DND-41 (cell line): ENCODE measurements around the gene PRTN3.
A peak's percentile ranks its signal among the peaks of the same experiment; 100 is the strongest.
"Not testable (repeated sequence)": the region's sequence is repeated elsewhere in the genome, so short reads cannot be mapped to it uniquely, and the experiment has no call there.

Experiments used
- ATAC-seq: fragments of 200-7000 bp; cut with Tn5 transposase; 3 replicates; pipeline ENCODE4 v1.9.1; 2021; ENCODE audit warnings: low read depth; ENCODE audit not compliant: insufficient read depth
- DNase-seq: peaks from one replicate; pipeline ENCODE4 v3.0.0-alpha.2; 2020
- H2AFZ ChIP-seq: 2 replicates; pipeline ENCODE4 v1.6.0; 2012; ENCODE audit warnings: low read depth, low read length
- H3K27ac ChIP-seq: 2 replicates; pipeline ENCODE4 v1.5.1; 2012; ENCODE audit warnings: low read length, inconsistent platforms
- H3K27me3 ChIP-seq: fragments of 200-600 bp; sonication (generic); 2 replicates; pipeline ENCODE4 v1.6.0; 2012; ENCODE audit warnings: low read length, mild to moderate bottlenecking, inconsistent platforms; ENCODE audit not compliant: insufficient read depth, poor library complexity
- H3K36me3 ChIP-seq: 2 replicates; pipeline ENCODE4 v1.5.1; 2012; ENCODE audit warnings: low read length, inconsistent platforms; ENCODE audit not compliant: insufficient read depth
- H3K4me1 ChIP-seq: 2 replicates; pipeline ENCODE4 v1.5.1; 2012; ENCODE audit warnings: mild to moderate bottlenecking, low read length; ENCODE audit not compliant: insufficient read depth
- H3K4me2 ChIP-seq: 2 replicates; pipeline ENCODE4 v1.6.0; 2012; ENCODE audit warnings: mild to moderate bottlenecking, moderate library complexity, low read length, inconsistent platforms; ENCODE audit not compliant: insufficient read depth
- H3K4me3 ChIP-seq, 2 experiments: fragments of 200-600 bp in 1 of 2; shearing (Covaris generic) in 1 of 2; 2 replicates each; pipeline ENCODE4 v1.5.1; 2012 to 2016; ENCODE audit warnings: inconsistent platforms in 2 of 2, low read length in 2 of 2, mild to moderate bottlenecking in 2 of 2, low read depth in 1 of 2, moderate library complexity in 1 of 2
- H3K79me2 ChIP-seq: 2 replicates; pipeline ENCODE4 v1.6.0; 2012; ENCODE audit warnings: low read length, inconsistent platforms; ENCODE audit not compliant: insufficient read depth
- H3K9ac ChIP-seq: 2 replicates; pipeline ENCODE4 v1.6.0; 2012; ENCODE audit warnings: low read depth, mild to moderate bottlenecking, inconsistent platforms, low read length, moderate library complexity
- H3K9me3 ChIP-seq: 2 replicates; pipeline ENCODE4 v1.5.1; 2012; ENCODE audit warnings: low read length, moderate library complexity, mild to moderate bottlenecking, inconsistent platforms; ENCODE audit not compliant: insufficient read depth, severe bottlenecking
- H4K20me1 ChIP-seq: 2 replicates; pipeline ENCODE4 v1.6.0; 2012; ENCODE audit warnings: low read length; ENCODE audit not compliant: insufficient read depth
- EZH2 ChIP-seq: IDR thresholded peaks from 3 replicates; pipeline ENCODE4 v1.6.1; 2012; ENCODE audit warnings: borderline replicate concordance, low read depth, mild to moderate bottlenecking, moderate library complexity, low read length, inconsistent platforms; ENCODE audit not compliant: severe bottlenecking
- TF ChIP-seq, protein P1 (sequence below): IDR thresholded peaks from 2 replicates; pipeline ENCODE4 v1.5.1; 2012; ENCODE audit warnings: borderline replicate concordance, low read length, moderate library complexity, mild to moderate bottlenecking; ENCODE audit not compliant: poor library complexity, severe bottlenecking; ENCODE audit errors: extremely low read depth

The PRTN3 gene

DNA sequence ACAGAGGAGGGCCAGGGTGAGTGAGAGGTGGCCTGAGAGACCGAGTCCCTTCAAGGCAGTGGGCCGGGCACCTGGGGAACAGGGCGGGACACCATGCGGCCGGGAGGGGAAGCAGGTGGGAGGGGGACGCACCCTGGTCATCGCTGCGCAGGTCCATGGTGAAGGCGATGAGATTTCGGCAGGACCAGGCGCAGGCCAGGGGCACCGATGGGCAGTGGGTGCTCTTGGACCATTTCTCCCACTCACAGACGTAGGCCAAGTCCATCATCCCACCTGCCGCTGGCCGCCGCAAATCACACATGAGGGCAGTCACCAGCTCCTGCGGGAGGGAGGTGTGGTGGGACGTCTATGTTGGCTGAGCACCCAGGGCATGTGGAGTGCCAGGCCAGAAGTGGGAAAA, 50.0 kb downstream of the PRTN3 start:
- H2AFZ ChIP-seq, result no peak overlapping the region
- H3K36me3 ChIP-seq, result peaks cover 47% of the 10 kb centered on the region
- H3K9ac ChIP-seq, result no peak overlapping the region
- no peak for TF ChIP-seq EZH2
- TF ChIP-seq, protein P1, sequence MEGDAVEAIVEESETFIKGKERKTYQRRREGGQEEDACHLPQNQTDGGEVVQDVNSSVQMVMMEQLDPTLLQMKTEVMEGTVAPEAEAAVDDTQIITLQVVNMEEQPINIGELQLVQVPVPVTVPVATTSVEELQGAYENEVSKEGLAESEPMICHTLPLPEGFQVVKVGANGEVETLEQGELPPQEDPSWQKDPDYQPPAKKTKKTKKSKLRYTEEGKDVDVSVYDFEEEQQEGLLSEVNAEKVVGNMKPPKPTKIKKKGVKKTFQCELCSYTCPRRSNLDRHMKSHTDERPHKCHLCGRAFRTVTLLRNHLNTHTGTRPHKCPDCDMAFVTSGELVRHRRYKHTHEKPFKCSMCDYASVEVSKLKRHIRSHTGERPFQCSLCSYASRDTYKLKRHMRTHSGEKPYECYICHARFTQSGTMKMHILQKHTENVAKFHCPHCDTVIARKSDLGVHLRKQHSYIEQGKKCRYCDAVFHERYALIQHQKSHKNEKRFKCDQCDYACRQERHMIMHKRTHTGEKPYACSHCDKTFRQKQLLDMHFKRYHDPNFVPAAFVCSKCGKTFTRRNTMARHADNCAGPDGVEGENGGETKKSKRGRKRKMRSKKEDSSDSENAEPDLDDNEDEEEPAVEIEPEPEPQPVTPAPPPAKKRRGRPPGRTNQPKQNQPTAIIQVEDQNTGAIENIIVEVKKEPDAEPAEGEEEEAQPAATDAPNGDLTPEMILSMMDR, result no peak
- no peak overlapping the region for H3K27ac ChIP-seq
- H3K79me2 ChIP-seq, result peaks cover 21% of the 10 kb centered on the region
- H3K27me3 ChIP-seq, result no peaks in the 10 kb centered on the region
- H4K20me1 ChIP-seq, result peaks cover 1% of the 10 kb centered on the region; the same call in 1 of the 2 replicates
- no peak for ATAC-seq
- H3K9me3 ChIP-seq, result no peaks in the 10 kb centered on the region
- peaks cover 27% of the 10 kb centered on the region for H3K4me1 ChIP-seq
- no peak for DNase-seq
- H3K4me3 ChIP-seq, result no peak overlapping the region
- H3K4me2 ChIP-seq, result peak overlapping the region; percentile 28

DNA sequence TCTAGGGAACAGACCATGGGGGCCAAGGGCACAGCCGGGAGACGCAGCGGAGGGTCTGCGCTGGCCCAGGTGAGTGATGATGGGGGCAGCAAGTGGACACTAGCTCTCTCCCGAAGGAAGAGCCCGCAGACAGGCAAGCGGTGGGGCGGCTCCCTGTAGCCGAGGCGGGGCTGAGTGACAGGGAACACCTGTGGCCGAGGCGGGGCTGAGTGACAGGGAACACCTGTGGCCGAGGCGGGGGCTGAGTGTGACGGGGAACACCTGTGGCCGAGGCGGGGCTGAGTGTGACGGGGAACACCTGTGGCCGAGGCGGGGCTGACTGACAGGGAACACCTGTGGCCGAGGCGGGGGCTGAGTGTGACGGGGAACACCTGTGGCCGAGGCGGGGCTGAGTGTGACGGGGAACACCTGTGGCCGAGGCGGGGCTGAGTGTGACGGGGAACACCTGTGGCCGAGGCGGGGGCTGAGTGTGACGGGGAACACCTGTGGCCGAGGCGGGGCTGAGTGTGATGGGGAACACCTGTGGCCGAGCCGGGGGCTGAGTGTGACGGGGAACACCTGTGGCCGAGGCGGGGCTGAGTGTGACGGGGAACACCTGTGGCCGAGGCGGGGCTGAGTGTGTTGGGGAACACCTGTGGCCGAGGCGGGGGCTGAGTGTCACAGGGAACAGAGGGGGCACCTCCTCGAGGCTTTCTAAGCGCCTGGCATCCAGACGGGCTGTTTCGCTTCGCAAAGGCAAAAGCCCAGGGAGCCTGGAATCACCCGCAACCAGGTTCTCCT, 50.8 kb downstream of the PRTN3 start:
- ATAC-seq, H3K27me3 ChIP-seq, H3K9me3 ChIP-seq, H2AFZ ChIP-seq, H4K20me1 ChIP-seq, DNase-seq: not testable (repeated sequence)
- Histone ChIP-seq H3K36me3 (peaks cover 40% of the 10 kb centered on the region), H3K79me2 (peaks cover 21% of the 10 kb centered on the region), H3K27ac (peak overlapping the region; percentile 86; the same call in 1 of the 2 replicates), H3K4me1 (peaks cover 27% of the 10 kb centered on the region), H3K4me2 (peak overlapping the region; percentile 90), H3K4me3 (peak overlapping the region; percentile 88 to 96; a peak in 3 of 4 replicates), H3K9ac (peak overlapping the region; percentile 90)

DNA sequence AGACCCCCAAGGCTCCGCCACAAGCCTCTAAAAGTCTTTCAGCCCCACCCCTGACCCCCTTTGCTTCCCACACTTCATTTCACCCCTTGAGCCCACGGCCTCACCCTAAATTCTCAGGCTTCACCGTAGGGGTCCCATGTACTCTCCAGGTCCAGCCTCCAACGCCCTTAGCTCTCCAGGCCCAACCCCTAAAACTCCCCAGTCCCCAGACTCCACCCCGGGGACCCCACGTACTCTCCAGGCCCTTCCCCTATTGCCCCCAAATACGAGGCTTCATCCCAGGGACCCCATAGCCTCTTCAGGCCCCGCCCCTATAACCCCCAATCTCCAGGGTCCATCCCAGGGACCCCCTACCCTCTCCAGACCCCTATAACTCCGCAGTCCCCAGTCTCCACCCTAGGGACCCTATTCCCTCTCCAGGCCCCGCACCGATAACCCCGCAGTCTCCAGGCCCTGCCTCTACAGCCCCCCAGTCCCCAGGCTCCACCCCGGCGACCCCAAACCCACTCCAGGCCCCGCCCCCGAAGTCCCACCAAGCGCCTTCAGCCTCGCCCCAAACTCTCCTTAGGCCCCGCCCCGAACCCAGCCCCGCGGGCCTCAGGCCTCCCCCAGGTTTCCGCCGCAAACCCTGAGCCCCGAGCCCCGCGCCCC, 51.6 kb downstream of the PRTN3 start:
- Histone ChIP-seq H3K27ac (peak overlapping the region; percentile 86), H4K20me1 (no peaks in the 10 kb centered on the region; the same call in 1 of the 2 replicates), H2AFZ (peak overlapping the region; percentile 51), H3K4me3 (peak overlapping the region; percentile 88 to 96; a peak in 3 of 4 replicates), H3K79me2 (peaks cover 21% of the 10 kb centered on the region), H3K9me3 (no peaks in the 10 kb centered on the region), H3K9ac (peak overlapping the region; percentile 90), H3K27me3 (no peaks in the 10 kb centered on the region), H3K4me1 (peaks cover 27% of the 10 kb centered on the region), H3K4me2 (peak overlapping the region; percentile 90), H3K36me3 (peaks cover 33% of the 10 kb centered on the region)
- TF ChIP-seq, protein P1, result no peak
- no peak for TF ChIP-seq EZH2
- DNase-seq (peak; percentile 70), ATAC-seq (peak; percentile 57)

GRCh38 chr19:892894-893689, 52.3 kb downstream of the PRTN3 start, which contains the start of the genes MED16 and RNU6-9:
Gene MED16, minus strand, starts transcription at chr19:893187. Its CDS starts 2,056 bp downstream, at chr19:891131.
Gene RNU6-9, plus strand, starts transcription at chr19:893484.
- DNase-seq, result peak; percentile 92
- H4K20me1 ChIP-seq, result no peaks in the 10 kb centered on the region; the same call in 1 of the 2 replicates
- H2AFZ ChIP-seq, result peak within 1 kb of the TSS; percentile 95
- H3K79me2 ChIP-seq, result peaks cover 21% of the 10 kb centered on the region
- H3K4me1 ChIP-seq, result peaks cover 27% of the 10 kb centered on the region
- peak within 1 kb of the TSS; percentile 90 for H3K4me2 ChIP-seq
- H3K36me3 ChIP-seq, result peaks cover 30% of the 10 kb centered on the region
- ATAC-seq, result peak; percentile 94
- H3K9ac ChIP-seq, result peak within 1 kb of the TSS; percentile 90
- H3K27ac ChIP-seq, result peak within 1 kb of the TSS; percentile 86
- H3K4me3 ChIP-seq, result peak within 1 kb of the TSS; percentile 88 to 96
- no peaks in the 10 kb centered on the region for H3K9me3 ChIP-seq
- TF ChIP-seq EZH2, result no peak
- TF ChIP-seq, protein P1, result no peak
- no peaks in the 10 kb centered on the region for H3K27me3 ChIP-seq
